Endometrial microvascular endothelial cells (primary cell): ENCODE data around the gene OR2T35. TPM values are rescaled to one million over a fixed set of nuclear protein-coding genes. Genes with fewer than 3 reads are reported as not detected.

ENCODE experiments used
- total RNA-seq: library from RNA; depleted of rRNA; stranded (reverse); fragments of >200 nt; gene quantifications from one replicate; pipeline ENCODE4 v1.2.3, GENCODE V29; 2015; ENCODE audit errors: inconsistent ontology term

The OR2T35 gene
- total RNA-seq, 1 donor from 2014 or later, result not detected

Other genes starting within 250 kb of the OR2T35 start
- not detected for gene OR2T1, start 242.2 kb downstream of the OR2T35 start, total RNA-seq
- gene OR2T2, start 199.6 kb downstream of the OR2T35 start, total RNA-seq, result not detected
- gene OR2T3, start 171.9 kb downstream of the OR2T35 start, total RNA-seq, result not detected
- gene OR2T5, start 156.7 kb downstream of the OR2T35 start, total RNA-seq, result not detected
- not detected for gene OR2G6, start 137.2 kb downstream of the OR2T35 start, total RNA-seq
- gene OR2T29, start 82.5 kb downstream of the OR2T35 start, total RNA-seq, result not detected
- gene OR2T34, start 70.5 kb downstream of the OR2T35 start, total RNA-seq, result not detected
- gene OR2T10, start 47.6 kb downstream of the OR2T35 start, total RNA-seq, result not detected
- not detected for gene OR2T11, start 10.2 kb downstream of the OR2T35 start, total RNA-seq
- gene OR2T27, start 10.2 kb upstream of the OR2T35 start, total RNA-seq, result not detected
- not detected for gene OR14I1, start 57.5 kb upstream of the OR2T35 start, total RNA-seq
- not detected for gene LYPD8, start 110.5 kb upstream of the OR2T35 start, total RNA-seq
- gene SH3BP5L, start 180.6 kb upstream of the OR2T35 start, total RNA-seq, result 23.0 TPM
- gene ZNF672, start 192.9 kb upstream of the OR2T35 start, total RNA-seq, result 29.5 TPM
- gene ZNF692, start 213.8 kb upstream of the OR2T35 start, total RNA-seq, result 43.8 TPM